ENCODE data around the gene RGMB.

RGMB gene

GRCh38 chr5:98772415-98773213, 849 bp upstream of the RGMB start:
- peak overlapping the region; percentile 63 for H3K4me3 ChIP-seq (ENCODE audit: low read depth, low read length, poor library complexity, severe bottlenecking)
- peak overlapping the region; percentile 67 for H3K4me2 ChIP-seq (ENCODE audit: low read length)
- H3K4me1 ChIP-seq (ENCODE audit: insufficient read depth, low read length, severe bottlenecking) = peaks cover 37% of the 10 kb centered on the region
- no peaks in the 10 kb centered on the region for H3K36me3 ChIP-seq (ENCODE audit: insufficient read depth, low read length)
- H3K9ac ChIP-seq (ENCODE audit: low read length) = no peak overlapping the region
- H3F3A ChIP-seq (ENCODE audit: insufficient read depth, low read length) = no peaks in the 10 kb centered on the region
- H3K9me2 ChIP-seq (ENCODE audit: low read depth, low read length) = no peaks in the 10 kb centered on the region
- H2AFZ ChIP-seq (ENCODE audit: low read length) = no peak overlapping the region
- no peaks in the 10 kb centered on the region for H4K20me1 ChIP-seq (ENCODE audit: insufficient read depth, low read length)
- H3K27ac ChIP-seq (ENCODE audit: low read depth, low read length, poor library complexity, severe bottlenecking) = no peak overlapping the region
- no peaks in the 10 kb centered on the region for H3K27me3 ChIP-seq (ENCODE audit: insufficient read depth, low read length)
- no peaks in the 10 kb centered on the region for H3K79me2 ChIP-seq (ENCODE audit: insufficient read depth, low read length)
- TF ChIP-seq, protein P1, sequence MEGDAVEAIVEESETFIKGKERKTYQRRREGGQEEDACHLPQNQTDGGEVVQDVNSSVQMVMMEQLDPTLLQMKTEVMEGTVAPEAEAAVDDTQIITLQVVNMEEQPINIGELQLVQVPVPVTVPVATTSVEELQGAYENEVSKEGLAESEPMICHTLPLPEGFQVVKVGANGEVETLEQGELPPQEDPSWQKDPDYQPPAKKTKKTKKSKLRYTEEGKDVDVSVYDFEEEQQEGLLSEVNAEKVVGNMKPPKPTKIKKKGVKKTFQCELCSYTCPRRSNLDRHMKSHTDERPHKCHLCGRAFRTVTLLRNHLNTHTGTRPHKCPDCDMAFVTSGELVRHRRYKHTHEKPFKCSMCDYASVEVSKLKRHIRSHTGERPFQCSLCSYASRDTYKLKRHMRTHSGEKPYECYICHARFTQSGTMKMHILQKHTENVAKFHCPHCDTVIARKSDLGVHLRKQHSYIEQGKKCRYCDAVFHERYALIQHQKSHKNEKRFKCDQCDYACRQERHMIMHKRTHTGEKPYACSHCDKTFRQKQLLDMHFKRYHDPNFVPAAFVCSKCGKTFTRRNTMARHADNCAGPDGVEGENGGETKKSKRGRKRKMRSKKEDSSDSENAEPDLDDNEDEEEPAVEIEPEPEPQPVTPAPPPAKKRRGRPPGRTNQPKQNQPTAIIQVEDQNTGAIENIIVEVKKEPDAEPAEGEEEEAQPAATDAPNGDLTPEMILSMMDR (IDR thresholded peaks at IDR 0.05; ENCODE audit: low read length) = no peak
- TF ChIP-seq EZH2 (IDR thresholded peaks at IDR 0.05; ENCODE audit: borderline replicate concordance, low read length) = no peak
- H3K9me3 ChIP-seq (ENCODE audit: low read length) = no peaks in the 10 kb centered on the region

- H3K27me3 ChIP-seq (ENCODE audit: insufficient read depth, low read length) = no peaks in the 10 kb centered on the region
- H3K4me2 ChIP-seq (ENCODE audit: low read length) = peak overlapping the region; percentile 67
- no peaks in the 10 kb centered on the region for H3K9me2 ChIP-seq (ENCODE audit: low read depth, low read length)
- H3K27ac ChIP-seq (ENCODE audit: low read depth, low read length, poor library complexity, severe bottlenecking) = no peak overlapping the region
- no peak overlapping the region for H2AFZ ChIP-seq (ENCODE audit: low read length)
- H3K36me3 ChIP-seq (ENCODE audit: insufficient read depth, low read length) = no peaks in the 10 kb centered on the region
- TF ChIP-seq, protein P1 (IDR thresholded peaks at IDR 0.05; ENCODE audit: low read length) = no peak
- TF ChIP-seq EZH2 (IDR thresholded peaks at IDR 0.05; ENCODE audit: borderline replicate concordance, low read length) = no peak
- no peaks in the 10 kb centered on the region for H3F3A ChIP-seq (ENCODE audit: insufficient read depth, low read length)
- H3K9ac ChIP-seq (ENCODE audit: low read length) = no peak overlapping the region
- no peaks in the 10 kb centered on the region for H3K9me3 ChIP-seq (ENCODE audit: low read length)
- no peaks in the 10 kb centered on the region for H4K20me1 ChIP-seq (ENCODE audit: insufficient read depth, low read length)
- H3K4me3 ChIP-seq (ENCODE audit: low read depth, low read length, poor library complexity, severe bottlenecking) = peak overlapping the region; percentile 63
- peaks cover 37% of the 10 kb centered on the region for H3K4me1 ChIP-seq (ENCODE audit: insufficient read depth, low read length, severe bottlenecking)
- no peaks in the 10 kb centered on the region for H3K79me2 ChIP-seq (ENCODE audit: insufficient read depth, low read length)
Observed at GRCh38 chr5:98773214-98773463, 324 bp upstream of the RGMB start.

DNA sequence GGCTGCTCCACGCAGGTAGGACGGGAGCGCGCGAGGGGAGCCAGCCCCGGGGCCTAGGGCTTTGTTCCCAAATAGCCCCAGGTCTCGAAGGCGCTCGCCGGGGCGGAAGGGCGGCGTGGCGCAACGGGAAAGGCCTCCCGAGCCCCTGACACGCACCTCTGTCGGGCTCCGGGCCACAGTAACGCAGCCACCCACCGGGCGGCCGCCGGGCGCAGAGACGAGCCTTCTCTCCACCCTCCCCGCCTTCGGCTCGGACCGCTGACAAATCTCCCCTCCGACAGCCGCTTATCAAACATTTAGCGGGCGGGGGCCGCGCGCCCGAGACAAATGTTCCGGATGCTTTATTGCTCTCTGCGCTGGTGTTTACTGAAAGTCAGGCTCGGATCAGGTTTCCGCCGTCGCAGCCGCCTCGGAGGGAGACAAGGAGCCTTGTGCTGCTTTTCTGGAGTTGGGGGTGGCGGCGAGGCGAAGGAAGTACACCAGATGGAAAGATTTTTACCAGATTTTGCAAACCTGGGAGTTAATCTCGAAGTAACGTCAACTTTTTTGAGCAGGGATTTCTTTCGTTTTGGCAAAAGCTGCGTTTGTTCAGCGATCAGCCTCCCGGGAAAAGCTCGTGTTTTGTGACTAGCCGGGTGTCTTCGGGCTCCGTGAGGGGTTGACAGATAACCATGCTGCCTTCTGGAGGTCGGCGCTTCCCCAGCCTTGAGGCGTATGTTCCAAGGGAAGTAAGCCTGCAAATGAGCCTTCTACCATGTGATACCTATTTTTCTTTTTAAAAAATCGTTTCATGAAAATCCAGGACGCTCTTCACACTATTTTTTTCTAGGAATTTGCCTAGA, 950 bp downstream of the RGMB start:
- H3K27ac ChIP-seq (ENCODE audit: low read depth, low read length, poor library complexity, severe bottlenecking) = no peak overlapping the region
- peak overlapping the region; percentile 67 for H3K4me2 ChIP-seq (ENCODE audit: low read length)
- H4K20me1 ChIP-seq (ENCODE audit: insufficient read depth, low read length) = no peaks in the 10 kb centered on the region
- no peak overlapping the region for H2AFZ ChIP-seq (ENCODE audit: low read length)
- no peaks in the 10 kb centered on the region for H3K9me2 ChIP-seq (ENCODE audit: low read depth, low read length)
- H3K79me2 ChIP-seq (ENCODE audit: insufficient read depth, low read length) = no peaks in the 10 kb centered on the region
- peak overlapping the region; percentile 63 for H3K4me3 ChIP-seq (ENCODE audit: low read depth, low read length, poor library complexity, severe bottlenecking)
- no peaks in the 10 kb centered on the region for H3K27me3 ChIP-seq (ENCODE audit: insufficient read depth, low read length)
- H3K4me1 ChIP-seq (ENCODE audit: insufficient read depth, low read length, severe bottlenecking) = peaks cover 27% of the 10 kb centered on the region
- H3K9ac ChIP-seq (ENCODE audit: low read length) = peak overlapping the region; percentile 9; the same call in 1 of the 2 replicates
- H3K9me3 ChIP-seq (ENCODE audit: low read length) = no peaks in the 10 kb centered on the region
- H3F3A ChIP-seq (ENCODE audit: insufficient read depth, low read length) = no peaks in the 10 kb centered on the region
- H3K36me3 ChIP-seq (ENCODE audit: insufficient read depth, low read length) = no peaks in the 10 kb centered on the region
- TF ChIP-seq, protein P1 (IDR thresholded peaks at IDR 0.05; ENCODE audit: low read length) = no peak
- no peak for TF ChIP-seq EZH2 (IDR thresholded peaks at IDR 0.05; ENCODE audit: borderline replicate concordance, low read length)
